HepG2 (cell line): Measurements from ENCODE around the gene KLHDC1. TPM values are rescaled to one million over a fixed set of nuclear protein-coding genes. Genes with fewer than 3 reads are reported as not detected.

Experiments
- ARID2 ChIP-seq: sonication (generic); formaldehyde crosslinking; IDR thresholded peaks from 2 replicates; pipeline ENCODE4 v1.8.1; 2022; ENCODE audit warnings: mild to moderate bottlenecking, missing genetic modification reagents, borderline replicate concordance
- ELK4 ChIP-seq: sonication (generic); formaldehyde crosslinking; IDR thresholded peaks from 2 replicates; pipeline ENCODE4 v1.9.0; 2021; ENCODE audit warnings: missing genetic modification reagents, borderline replicate concordance
- GFI1 ChIP-seq: sonication (generic); formaldehyde crosslinking; IDR thresholded peaks from 2 replicates; pipeline ENCODE4 v1.5.0; 2020; ENCODE audit warnings: missing genetic modification reagents, mild to moderate bottlenecking, borderline replicate concordance
- IKZF5 ChIP-seq: IDR thresholded peaks from 2 replicates; pipeline ENCODE4 v1.6.1; 2018; ENCODE audit warnings: missing genetic modification reagents, mild to moderate bottlenecking, missing compliant biosample characterization
- KDM2A ChIP-seq: sonication (generic); formaldehyde crosslinking; IDR thresholded peaks from 2 replicates; pipeline ENCODE4 v1.4.0; 2020; ENCODE audit warnings: low read depth, missing genetic modification reagents, borderline replicate concordance
- MAFK ChIP-seq, 2 experiments: IDR thresholded peaks in 1 of 2; conservative IDR thresholded peaks in 1 of 2; 2 replicates each; pipeline ENCODE4 v1.6.1; 2011; ENCODE audit warnings: improper control_type of control experiment in 2 of 2, low read length in 2 of 2
- MYNN ChIP-seq: sonication (generic); formaldehyde crosslinking; IDR thresholded peaks from 2 replicates; pipeline ENCODE4 v1.4.0; 2020; ENCODE audit warnings: mild to moderate bottlenecking, low read depth, missing genetic modification reagents
- RARG ChIP-seq: sonication (generic); formaldehyde crosslinking; IDR thresholded peaks from 2 replicates; pipeline ENCODE4 v1.4.0; 2020; ENCODE audit warnings: low read depth, mild to moderate bottlenecking, missing genetic modification reagents
- REXO4 ChIP-seq: sonication (generic); formaldehyde crosslinking; IDR thresholded peaks from 2 replicates; pipeline ENCODE4 v1.8.0; 2022; ENCODE audit warnings: missing genetic modification reagents, mild to moderate bottlenecking, borderline replicate concordance
- SAP130 ChIP-seq: IDR thresholded peaks from 2 replicates; pipeline ENCODE4 v1.6.1; 2016; ENCODE audit warnings: low read depth
- SETDB1 ChIP-seq: sonication (generic); formaldehyde crosslinking; IDR thresholded peaks from 2 replicates; pipeline ENCODE4 v1.5.1; 2020; ENCODE audit warnings: missing genetic modification reagents, mild to moderate bottlenecking, borderline replicate concordance
- SMC3 ChIP-seq: IDR thresholded peaks from 2 replicates; pipeline ENCODE4 v1.6.1; 2011; ENCODE audit warnings: low read length, improper control_type of control experiment
- SSRP1 ChIP-seq: IDR thresholded peaks from 2 replicates; pipeline ENCODE4 v1.6.1; 2016; ENCODE audit warnings: control low read depth
- TFDP2 ChIP-seq: sonication (generic); formaldehyde crosslinking; IDR thresholded peaks from 2 replicates; pipeline ENCODE4 v1.4.0; 2020; ENCODE audit warnings: missing genetic modification reagents
- ZBTB4 ChIP-seq: sonication (generic); formaldehyde crosslinking; IDR thresholded peaks from 2 replicates; pipeline ENCODE4 v1.4.0; 2020; ENCODE audit warnings: missing genetic modification reagents, mild to moderate bottlenecking, borderline replicate concordance
- ZNF224 ChIP-seq: sonication (generic); formaldehyde crosslinking; IDR thresholded peaks from 2 replicates; pipeline ENCODE4 v1.5.0; 2020; ENCODE audit warnings: mild to moderate bottlenecking, missing genetic modification reagents
- ZNF333 ChIP-seq: sonication (generic); formaldehyde crosslinking; IDR thresholded peaks from 2 replicates; pipeline ENCODE4 v1.4.0; 2020; ENCODE audit warnings: mild to moderate bottlenecking, missing genetic modification reagents, borderline replicate concordance
- ZNF574 ChIP-seq: sonication (generic); formaldehyde crosslinking; IDR thresholded peaks from 2 replicates; pipeline ENCODE4 v1.4.0; 2020; ENCODE audit warnings: missing genetic modification reagents
- ZNF605 ChIP-seq: sonication (generic); formaldehyde crosslinking; IDR thresholded peaks from 2 replicates; pipeline ENCODE4 v1.8.0; 2022; ENCODE audit warnings: mild to moderate bottlenecking, missing genetic modification reagents
- polyA plus RNA-seq, 8 experiments: library from polyadenylated mRNA; depleted of rRNA in 3 of 8; stranded (reverse) in 7 of 8; unstranded in 1 of 8; fragments of >200 nt; fragmentation: Illumina TruSeq in 4 of 8; extraction: Trizol in 4 of 8; gene quantifications; 2 replicates each; pipeline versions ENCODE4 v1.2.1 to v1.2.3, GENCODE V29; 2011 to 2016; ENCODE audit warnings: low read depth in 4 of 8, missing spikeins in 1 of 8, mixed read lengths in 1 of 8; ENCODE audit not compliant: insufficient read depth in 1 of 8
- total RNA-seq, 5 experiments: library from RNA; depleted of rRNA; stranded (reverse); fragments of >200 nt; fragmentation: Illumina TruSeq; extraction: Trizol; gene quantifications; 2 replicates each; pipeline ENCODE4 v1.2.3, GENCODE V29; 2016; ENCODE audit warnings: low read depth in 1 of 5

The KLHDC1 gene
- total and polyA plus RNA-seq, 2 of the 13 experiments (the other 11 are each of a cell fraction or from before 2014, with no cell fraction given): 0.11 TPM; not detected in 1

- TF ChIP-seq ZBTB4 (CRISPR knock-in tag): no peak
- 0 out of 2 replicates have a peak, but pooled peaks have one; percentile 10 for TF ChIP-seq KDM2A (CRISPR knock-in tag)
- no peak for TF ChIP-seq ARID2 (CRISPR knock-in tag)
- no peak for TF ChIP-seq GFI1
- TF ChIP-seq SAP130: peak; percentile 78
- TF ChIP-seq SSRP1 (CRISPR knock-in tag): no peak
- TF ChIP-seq SMC3: no peak
- TF ChIP-seq ZNF605 (CRISPR knock-in tag): no peak
- TF ChIP-seq REXO4 (CRISPR knock-in tag): no peak
- TF ChIP-seq ZNF224 (CRISPR knock-in tag): no peak
- no peak for TF ChIP-seq ELK4 (CRISPR knock-in tag)
- TF ChIP-seq RARG (CRISPR knock-in tag): no peak
- no peak; the same call in 1 of the 2 replicates for TF ChIP-seq IKZF5 (CRISPR knock-in tag)
- no peak for TF ChIP-seq MAFK (conservative IDR thresholded peaks at IDR 0.05 in 1 of 2, IDR thresholded peaks at IDR 0.05 in 1 of 2; ENCODE audit: low read length in 2 of 2)
- TF ChIP-seq MYNN (CRISPR knock-in tag): no peak
- TF ChIP-seq TFDP2 (CRISPR knock-in tag): no peak
- no peak for TF ChIP-seq SETDB1 (CRISPR knock-in tag)
- no peak for TF ChIP-seq ZNF574 (CRISPR knock-in tag)
- TF ChIP-seq ZNF333 (CRISPR knock-in tag): no peak; the same call in 1 of the 2 replicates
Observed at GRCh38 chr14:49768301-49769121, 75.6 kb downstream of the KLHDC1 start (continued).
